T-cell (primary cell): ENCODE results near the gene HMX2. TPM values are rescaled to one million over a fixed set of nuclear protein-coding genes. Genes with fewer than 3 reads are reported as not detected.
"Not testable (repeated sequence)": the region's sequence is repeated elsewhere in the genome, so short reads cannot be mapped to it uniquely, and the experiment has no call there.

Experiments used
- ATAC-seq, 4 experiments: fragments of 200-7000 bp in 3 of 4; fragments of 150-1000 bp in 1 of 4; cut with Tn5 transposase; replicated peaks in 1 of 4; 1 replicate in 3 of 4; 2 replicates in 1 of 4; pipeline ENCODE4 v1.10.0; 2021; ENCODE audit warnings: moderate library complexity in 3 of 4, mild to moderate bottlenecking in 2 of 4, moderate number of reproducible peaks in 1 of 4
- CTCF ChIA-PET, 2 donors: fragments of 300-600 bp; sonication (Branson Sonifier 250); formaldehyde crosslinking; loops; one replicate each; lab custom pipeline; 2022; ENCODE audit warnings: antibody characterized with exemption in 2 of 2; lab: Charles Lee
- POLR2A ChIA-PET, 2 donors: fragments of 300-600 bp; sonication (Branson Sonifier 250); formaldehyde crosslinking; loops; one replicate each; lab custom pipeline; 2022; ENCODE audit warnings: antibody characterized with exemption in 2 of 2; lab: Charles Lee
- DNase-seq, 35 experiments: peaks; one replicate each; pipeline versions ENCODE4 v3.0.0 to v3.0.0-alpha.2; 2013 to 2023
- H3K27ac ChIP-seq: one replicate; pipeline ENCODE4 v1.5.1; 2013; ENCODE audit warnings: low read length
- H3K27me3 ChIP-seq, 2 experiments: replicated peaks in 1 of 2; 1 replicate in 1 of 2; 2 replicates in 1 of 2; pipeline versions ENCODE4 v1.6.1 to v1.7.0; 2013; ENCODE audit warnings: low read length in 1 of 2, mixed read lengths in 1 of 2; ENCODE audit not compliant: control insufficient read depth in 2 of 2, insufficient read depth in 2 of 2; ENCODE audit errors: extremely low read depth in 1 of 2
- H3K36me3 ChIP-seq, 2 donors: 1 replicate in 1 of 2; 2 replicates in 1 of 2; pipeline versions ENCODE4 v1.6.1 to v1.7.0; 2013; ENCODE audit warnings: low read length in 1 of 2; ENCODE audit not compliant: control insufficient read depth in 2 of 2, insufficient read depth in 1 of 2; ENCODE audit errors: extremely low read depth in 1 of 2
- H3K4me1 ChIP-seq, 2 experiments: 1 replicate in 1 of 2; 2 replicates in 1 of 2; pipeline versions ENCODE4 v1.6.1 to v1.7.0; 2013; ENCODE audit warnings: low read length in 2 of 2, mixed read lengths in 1 of 2; ENCODE audit not compliant: insufficient read depth in 2 of 2, control insufficient read depth in 1 of 2; ENCODE audit errors: extremely low read depth in 1 of 2
- H3K4me3 ChIP-seq, 2 donors: 1 replicate in 1 of 2; 2 replicates in 1 of 2; pipeline versions ENCODE4 v1.5.1 to v1.7.0; 2013; ENCODE audit warnings: mild to moderate bottlenecking in 2 of 2, low read length in 1 of 2, moderate library complexity in 1 of 2; ENCODE audit not compliant: control insufficient read depth in 1 of 2; ENCODE audit errors: extremely low read depth in 1 of 2
- H3K9me3 ChIP-seq: 2 replicates; pipeline ENCODE4 v1.7.0; 2013
- H3K27ac Mint-ChIP-seq, 2 donors: one replicate each; pipeline ENCODE4 v1.8.0; 2020 to 2021; ENCODE audit warnings: mild to moderate bottlenecking in 2 of 2, mixed read lengths in 2 of 2
- H3K27me3 Mint-ChIP-seq, 2 donors: one replicate each; pipeline ENCODE4 v1.8.0; 2021 to 2022; ENCODE audit warnings: mixed read lengths in 2 of 2
- H3K36me3 Mint-ChIP-seq: one replicate; pipeline ENCODE4 v1.8.0; 2021; ENCODE audit warnings: mixed read lengths
- H3K4me1 Mint-ChIP-seq, 3 donors: one replicate each; pipeline ENCODE4 v1.8.0; 2020 to 2022; ENCODE audit warnings: mixed read lengths in 3 of 3, mild to moderate bottlenecking in 1 of 3
- H3K4me3 Mint-ChIP-seq, 3 donors: one replicate each; pipeline ENCODE4 v1.8.0; 2020 to 2022; ENCODE audit warnings: mild to moderate bottlenecking in 3 of 3, mixed read lengths in 3 of 3, moderate library complexity in 3 of 3
- H3K9me3 Mint-ChIP-seq, 3 donors: one replicate each; pipeline ENCODE4 v1.8.0; 2020 to 2022; ENCODE audit warnings: mixed read lengths in 3 of 3
- WGBS: methylation state at CpG from one replicate; pipeline ENCODE4 v1.1.5; 2013; ENCODE audit warnings: missing lambda C conversion rate; ENCODE audit not compliant: insufficient coverage; 5-methylcytosine and 5-hydroxymethylcytosine counted together
- total RNA-seq, 35 experiments: library from RNA in 6 of 35; stranded (reverse) in 6 of 35; fragments of 120-200 nt in 1 of 35; gene quantifications; one replicate each; pipeline versions ENCODE4 v1.2.1 to v1.2.4 and lab custom pipeline; 2013 to 2026

The HMX2 gene
- total RNA-seq, 5 donors from 2014 or later (not counting 1 experiment from before 2014, with no cell fraction given), result not detected

DNA sequence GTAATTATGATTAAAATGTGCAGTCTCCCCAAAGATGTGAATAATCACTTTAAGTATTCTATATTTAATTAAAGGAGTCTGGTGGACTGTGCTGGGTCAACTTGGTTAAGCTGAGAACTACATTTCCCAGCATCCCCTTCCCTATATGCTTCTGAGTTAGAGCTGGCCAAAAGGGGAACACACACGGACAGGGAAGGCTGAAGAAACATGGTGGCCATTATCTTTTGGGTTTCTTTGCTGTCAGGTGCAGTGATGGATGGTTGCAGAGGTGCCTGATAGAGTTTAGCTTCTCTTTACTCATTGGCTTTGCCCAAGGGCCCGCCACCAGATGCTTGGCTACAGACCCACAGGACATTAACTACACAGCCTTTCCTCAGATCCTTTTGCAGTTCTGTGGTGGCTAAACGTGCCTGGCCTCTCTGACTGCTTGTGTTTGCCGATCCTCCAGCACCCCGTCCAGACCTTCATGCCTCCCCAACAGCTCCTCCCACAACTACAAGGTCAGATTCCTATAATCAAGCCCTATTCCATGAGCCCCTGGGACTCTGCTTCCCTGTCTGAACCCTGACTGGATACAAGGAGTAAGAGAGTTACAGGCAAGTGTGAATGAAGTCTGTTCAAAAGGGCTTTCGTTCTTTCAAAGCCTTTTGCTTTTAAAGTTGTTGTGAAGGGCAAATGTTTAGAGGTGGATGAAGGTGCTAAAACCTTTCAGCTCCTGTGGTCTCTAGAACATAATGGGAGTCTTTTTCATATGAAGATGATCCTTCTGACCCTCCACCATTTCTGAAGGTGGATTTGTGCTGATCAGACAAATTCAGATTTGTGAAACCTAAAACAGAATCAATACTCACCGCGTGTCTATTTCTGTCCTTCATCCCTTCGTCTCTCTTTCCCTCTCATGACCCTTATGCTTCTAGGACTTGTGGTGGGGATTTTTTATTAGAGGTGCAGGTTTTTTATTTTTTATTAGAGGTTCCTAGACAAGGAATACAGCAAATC is 27.8 kb downstream of the HMX2 start:
- no peak overlapping the region for H3K27ac Mint-ChIP-seq
- H3K4me3 Mint-ChIP-seq, result no peak overlapping the region
- DNase-seq, result no peak
- Histone ChIP-seq H3K4me3 (no peak overlapping the region), H3K4me1 (no peaks in the 10 kb centered on the region), H3K9me3 (no peaks in the 10 kb centered on the region), H3K36me3 (peaks cover 0 to 20% of the 10 kb centered on the region in 2 donors), H3K27me3 (no peaks in the 10 kb centered on the region), H3K27ac (no peak overlapping the region)
- 100% methylated on average over 2 of the region's 9 CpGs for WGBS
- H3K27me3 Mint-ChIP-seq, result no peaks in the 10 kb centered on the region
- CTCF ChIA-PET, result interaction anchor here in 1 of 2 donors (0.6 kb wide), 1 partner anchor 178 kb away, joined by 3 read pairs; no protein-coding TSS in a partner anchor
- POLR2A ChIA-PET, result no interaction called here
- peaks cover 0 to 6% (median 5%) of the 10 kb centered on the region in 3 donors for H3K9me3 Mint-ChIP-seq
- peaks cover 7 to 12% (median 8%) of the 10 kb centered on the region in 3 donors for H3K4me1 Mint-ChIP-seq
- no peak for ATAC-seq
- peaks cover 60% of the 10 kb centered on the region for H3K36me3 Mint-ChIP-seq

GRCh38 chr10:123178390-123178789 is 30.5 kb downstream of the HMX2 start:
- H3K27me3 ChIP-seq, H3K4me1 ChIP-seq, H3K9me3 ChIP-seq, H3K4me3 Mint-ChIP-seq, H3K27ac Mint-ChIP-seq, CTCF ChIA-PET, DNase-seq, ATAC-seq, H3K4me3 ChIP-seq, H3K27ac ChIP-seq, H3K9me3 Mint-ChIP-seq, H3K27me3 Mint-ChIP-seq, POLR2A ChIA-PET: not testable (repeated sequence)
- H3K36me3 Mint-ChIP-seq, result peaks cover 55% of the 10 kb centered on the region
- peaks cover 0 to 20% of the 10 kb centered on the region in 2 donors for H3K36me3 ChIP-seq
- peaks cover 4 to 12% (median 5%) of the 10 kb centered on the region in 3 donors for H3K4me1 Mint-ChIP-seq
- WGBS, result no CpG with 5 or more reads among the region's 4 CpGs

- no peaks in the 10 kb centered on the region for H3K4me1 ChIP-seq
- H3K27me3 ChIP-seq, result no peaks in the 10 kb centered on the region
- POLR2A ChIA-PET, result no interaction called here
- H3K27me3 Mint-ChIP-seq, result no peaks in the 10 kb centered on the region
- peaks cover 57% of the 10 kb centered on the region for H3K36me3 Mint-ChIP-seq
- DNase-seq (no peak), ATAC-seq (no peak)
- no peaks in the 10 kb centered on the region for H3K4me1 Mint-ChIP-seq
- H3K27ac ChIP-seq, result no peak overlapping the region
- CTCF ChIA-PET, result no interaction called here
- H3K9me3 ChIP-seq, result peaks cover 3% of the 10 kb centered on the region
- H3K4me3 Mint-ChIP-seq, result no peak overlapping the region
- peaks cover 11 to 23% (median 14%) of the 10 kb centered on the region in 3 donors for H3K9me3 Mint-ChIP-seq
- 100% methylated on average over 1 of the region's 7 CpGs for WGBS
- H3K36me3 ChIP-seq, result peaks cover 6 to 18% of the 10 kb centered on the region in 2 donors
- no peak overlapping the region for H3K27ac Mint-ChIP-seq
- no peak overlapping the region for H3K4me3 ChIP-seq
These were observed 32.5 kb downstream of the HMX2 start for GRCh38 chr10:123180101-123181090.

DNA sequence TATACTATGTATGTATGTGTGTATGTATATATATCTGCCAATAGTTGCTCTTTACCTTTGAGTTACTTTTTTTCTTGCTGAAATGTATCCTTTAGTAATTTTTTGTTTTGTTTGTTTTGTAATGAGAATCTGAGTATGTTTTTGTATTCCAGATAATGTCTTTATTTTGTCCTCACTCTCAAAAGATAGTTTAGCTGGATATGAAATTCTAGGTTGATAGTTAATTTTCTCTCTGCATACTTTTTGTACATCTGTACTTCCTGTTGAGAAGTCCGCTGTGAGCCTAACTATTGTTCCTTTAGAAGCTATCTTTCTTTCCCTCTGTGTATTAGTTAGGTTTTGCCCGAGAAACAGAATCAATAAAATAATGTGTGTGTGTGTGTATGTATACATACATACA is 35.8 kb downstream of the HMX2 start:
- no peak overlapping the region for H3K4me3 Mint-ChIP-seq
- peaks cover 8 to 26% (median 11%) of the 10 kb centered on the region in 3 donors for H3K9me3 Mint-ChIP-seq
- no CpG with 5 or more reads among the region's 2 CpGs for WGBS
- no peak for ATAC-seq
- H3K27ac Mint-ChIP-seq, result no peak overlapping the region
- ChIA-PET CTCF (no interaction called here), POLR2A (no interaction called here)
- no peak overlapping the region for H3K27ac ChIP-seq
- no peaks in the 10 kb centered on the region for H3K27me3 ChIP-seq
- peaks cover 3% of the 10 kb centered on the region for H3K9me3 ChIP-seq
- no peaks in the 10 kb centered on the region for H3K4me1 ChIP-seq
- no peak overlapping the region for H3K4me3 ChIP-seq
- peaks cover 55% of the 10 kb centered on the region for H3K36me3 Mint-ChIP-seq
- H3K36me3 ChIP-seq, result peaks cover 7 to 15% of the 10 kb centered on the region in 2 donors
- H3K27me3 Mint-ChIP-seq, result no peaks in the 10 kb centered on the region
- H3K4me1 Mint-ChIP-seq, result peaks cover 0 to 6% (median 0%) of the 10 kb centered on the region in 3 donors
- DNase-seq, result no peak

DNA sequence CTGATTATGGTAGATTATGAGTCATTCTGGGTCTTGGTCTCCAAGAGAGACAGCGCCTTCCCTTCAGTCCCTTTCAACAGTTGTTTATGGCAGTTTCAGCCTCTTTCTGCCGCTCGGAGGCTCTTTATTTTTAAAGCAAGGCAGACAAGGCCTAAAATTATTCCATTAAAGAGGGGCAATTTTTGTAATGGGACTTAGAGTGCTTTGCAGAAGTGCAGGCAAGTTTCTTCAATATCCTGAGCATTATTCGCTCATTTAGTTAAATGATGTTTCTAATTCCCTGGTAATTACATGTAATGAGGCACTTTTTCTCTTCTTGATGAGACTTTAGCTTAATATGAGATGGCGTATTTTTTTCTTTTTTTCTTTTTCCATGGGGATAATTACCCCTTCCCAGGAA is 39.8 kb downstream of the HMX2 start:
- DNase-seq (no peak), ATAC-seq (no peak)
- Mint-ChIP-seq H3K4me1 (peaks cover 0 to 6% (median 0%) of the 10 kb centered on the region in 3 donors), H3K36me3 (peaks cover 88% of the 10 kb centered on the region), H3K4me3 (no peak overlapping the region), H3K27me3 (no peaks in the 10 kb centered on the region), H3K9me3 (peaks cover 8 to 26% (median 11%) of the 10 kb centered on the region in 3 donors), H3K27ac (no peak overlapping the region)
- no peaks in the 10 kb centered on the region for H3K4me1 ChIP-seq
- H3K27ac ChIP-seq, result no peak overlapping the region
- ChIA-PET POLR2A (interaction anchor here in 1 of 2 donors (0.5 kb wide), 1 partner anchor 13 kb away, joined by 3 read pairs; no protein-coding TSS in a partner anchor), CTCF (no interaction called here)
- H3K27me3 ChIP-seq, result no peaks in the 10 kb centered on the region
- H3K4me3 ChIP-seq, result no peak overlapping the region
- no CpG with 5 or more reads among the region's 5 CpGs for WGBS
- peaks cover 13 to 28% of the 10 kb centered on the region in 2 donors for H3K36me3 ChIP-seq
- H3K9me3 ChIP-seq, result peaks cover 3% of the 10 kb centered on the region

- Histone ChIP-seq H3K27ac (no peak overlapping the region), H3K9me3 (no peaks in the 10 kb centered on the region), H3K4me1 (no peaks in the 10 kb centered on the region), H3K27me3 (no peaks in the 10 kb centered on the region), H3K4me3 (no peak overlapping the region), H3K36me3 (peaks cover 11 to 14% of the 10 kb centered on the region in 2 donors)
- H3K9me3 Mint-ChIP-seq, result no peaks in the 10 kb centered on the region
- H3K27ac Mint-ChIP-seq, result no peak overlapping the region
- peaks cover 0 to 6% (median 0%) of the 10 kb centered on the region in 3 donors for H3K4me1 Mint-ChIP-seq
- DNase-seq (no peak), ATAC-seq (no peak)
- POLR2A ChIA-PET, result no interaction called here
- H3K4me3 Mint-ChIP-seq, result no peak overlapping the region
- no peaks in the 10 kb centered on the region for H3K27me3 Mint-ChIP-seq
- peaks cover 72% of the 10 kb centered on the region for H3K36me3 Mint-ChIP-seq
- 98% methylated on average over 5 of the region's 8 CpGs for WGBS
- CTCF ChIA-PET, result no interaction called here
These were observed 44.0 kb downstream of the HMX2 start for GRCh38 chr10:123191886-123192285.
